SK-N-SH (cell line): ENCODE results near the gene NTSR1. TPM values are rescaled to one million over a fixed set of nuclear protein-coding genes. Genes with fewer than 3 reads are reported as not detected.

ENCODE experiments used
- CTCF ChIA-PET: fragments of 300-600, 350-600 bp; formaldehyde crosslinking; extraction: SDS; loops from one replicate; lab custom pipeline; 2021; lab: Yijun Ruan, JAX
- POLR2A ChIA-PET: fragments of 350-600 bp; sonication (Branson Sonifier 250); formaldehyde crosslinking; extraction: SDS; loops from one replicate; lab custom pipeline; 2020; ENCODE audit warnings: antibody characterized with exemption, inconsistent platforms; lab: Yijun Ruan, JAX
- DNase-seq: peaks from one replicate; pipeline ENCODE4 v3.0.0; 2012
- H2AFZ ChIP-seq: fragments of 200-600 bp; sonication (generic); 2 replicates; pipeline ENCODE4 v1.8.1; 2016; ENCODE audit warnings: antibody characterized with exemption, mild to moderate bottlenecking, low read depth
- H3F3A ChIP-seq: fragments of 200-600 bp; sonication (generic); replicated peaks from 2 replicates; pipeline ENCODE3; 2016; ENCODE audit warnings: antibody characterized with exemption, mild to moderate bottlenecking; ENCODE audit not compliant: insufficient read depth
- H3K27ac ChIP-seq, 2 experiments: fragments of 200-500 bp in 1 of 2; fragments of 200-600 bp in 1 of 2; sonication (Bioruptor generic) in 1 of 2; sonication (generic), shearing (Covaris generic) in 1 of 2; 2 replicates each; pipeline versions ENCODE4 v1.5.1 to v1.6.1; 2014 to 2016; ENCODE audit warnings: low read depth in 2 of 2, inconsistent platforms in 1 of 2, low read length in 1 of 2, mild to moderate bottlenecking in 1 of 2, mixed read lengths in 1 of 2
- H3K27me3 ChIP-seq: fragments of 200-600 bp; sonication (generic), shearing (Covaris generic); 2 replicates; pipeline ENCODE4 v1.6.1; 2016; ENCODE audit warnings: mixed run types; ENCODE audit not compliant: insufficient read depth
- H3K36me3 ChIP-seq, 2 experiments: fragments of 200-500 bp in 1 of 2; fragments of 200-600 bp in 1 of 2; sonication (Bioruptor generic) in 1 of 2; sonication (generic) in 1 of 2; replicated peaks in 1 of 2; 2 replicates each; pipeline versions ENCODE3 to v1.5.1; 2014 to 2016; ENCODE audit warnings: low read length in 1 of 2, mild to moderate bottlenecking in 1 of 2; ENCODE audit not compliant: insufficient read depth in 2 of 2, control insufficient read depth in 1 of 2
- H3K4me1 ChIP-seq, 2 experiments: fragments of 200-500 bp in 1 of 2; fragments of 200-600 bp in 1 of 2; sonication (Bioruptor generic) in 1 of 2; sonication (generic), shearing (Covaris generic) in 1 of 2; 2 replicates each; pipeline versions ENCODE4 v1.5.1 to v1.6.1; 2014 to 2016; ENCODE audit warnings: low read depth in 1 of 2, low read length in 1 of 2, mixed run types in 1 of 2; ENCODE audit not compliant: insufficient read depth in 2 of 2, control insufficient read depth in 1 of 2
- H3K4me2 ChIP-seq: fragments of 200-600 bp; sonication (generic), shearing (Covaris generic); 2 replicates; pipeline ENCODE4 v1.6.1; 2017; ENCODE audit warnings: mixed run types
- H3K4me3 ChIP-seq, 2 experiments: fragments of 200-500 bp in 1 of 2; fragments of 200-600 bp in 1 of 2; sonication (Bioruptor generic) in 1 of 2; sonication (generic), shearing (Covaris generic) in 1 of 2; 2 replicates each; pipeline versions ENCODE4 v1.5.1 to v1.8.1; 2014 to 2016; ENCODE audit warnings: low read depth in 2 of 2, inconsistent platforms in 1 of 2, low read length in 1 of 2, mild to moderate bottlenecking in 1 of 2, mixed read lengths in 1 of 2, moderate library complexity in 1 of 2
- H3K79me2 ChIP-seq: fragments of 200-600 bp; sonication (generic); 2 replicates; pipeline ENCODE4 v1.8.1; 2017; ENCODE audit warnings: mild to moderate bottlenecking; ENCODE audit not compliant: insufficient read depth
- H3K9ac ChIP-seq: fragments of 200-600 bp; sonication (generic); 2 replicates; pipeline ENCODE4 v1.6.1; 2017; ENCODE audit warnings: mixed run types
- H3K9me2 ChIP-seq: fragments of 200-600 bp; sonication (generic); 2 replicates; pipeline ENCODE4 v1.6.1; 2017; ENCODE audit warnings: mixed run types
- H3K9me3 ChIP-seq: fragments of 200-600 bp; sonication (generic); 2 replicates; pipeline ENCODE4 v1.6.1; 2017; ENCODE audit warnings: mixed run types, mild to moderate bottlenecking, moderate library complexity
- H4K20me1 ChIP-seq: fragments of 200-600 bp; sonication (generic); 2 replicates; pipeline ENCODE4 v1.6.1; 2017; ENCODE audit warnings: mild to moderate bottlenecking, mixed run types; ENCODE audit not compliant: insufficient read depth
- CTCF ChIP-seq: fragments of 200-600 bp; sonication (generic); IDR thresholded peaks from 2 replicates; pipeline ENCODE4 v1.6.1; 2017; ENCODE audit warnings: antibody characterized with exemption, mild to moderate bottlenecking, moderate library complexity
- ELF1 ChIP-seq: IDR thresholded peaks from 2 replicates; pipeline ENCODE4 v1.4.0; 2012
- EP300 ChIP-seq, 2 experiments: IDR thresholded peaks; 2 replicates each; pipeline versions ENCODE4 v1.4.0 to v1.6.1; 2012; ENCODE audit warnings: borderline replicate concordance in 1 of 2, low read depth in 1 of 2, low read length in 1 of 2
- EZH2phosphoT487 ChIP-seq: fragments of 200-600 bp; sonication (generic); IDR thresholded peaks from 2 replicates; pipeline ENCODE4 v1.6.1; 2017; ENCODE audit warnings: low read depth, mixed run types, mild to moderate bottlenecking, antibody characterized with exemption, moderate library complexity, borderline replicate concordance
- FOSL2 ChIP-seq: IDR thresholded peaks from 2 replicates; pipeline ENCODE4 v1.4.0; 2012; ENCODE audit warnings: low read depth, mild to moderate bottlenecking, moderate library complexity, borderline replicate concordance
- FOXJ3 ChIP-seq: sonication (generic); formaldehyde crosslinking; IDR thresholded peaks from 2 replicates; pipeline ENCODE4 v1.5.1; 2020; ENCODE audit warnings: mild to moderate bottlenecking, missing genetic modification reagents
- GABPA ChIP-seq: IDR thresholded peaks from 2 replicates; pipeline ENCODE4 v1.4.0; 2012; ENCODE audit warnings: low read depth, mild to moderate bottlenecking
- GATA2 ChIP-seq: sonication (generic); formaldehyde crosslinking; IDR thresholded peaks from 2 replicates; pipeline ENCODE4 v1.5.0; 2020; ENCODE audit warnings: mild to moderate bottlenecking, missing genetic modification reagents
- JUND ChIP-seq: IDR thresholded peaks from 2 replicates; pipeline ENCODE4 v1.4.0; 2012
- MAX ChIP-seq: IDR thresholded peaks from 2 replicates; pipeline ENCODE4 v1.4.0; 2012; ENCODE audit warnings: low read depth
- MXI1 ChIP-seq: IDR thresholded peaks from 2 replicates; pipeline ENCODE4 v1.6.1; 2012; ENCODE audit warnings: mild to moderate bottlenecking, low read depth, low read length, improper control_type of control experiment
- NFIC ChIP-seq: IDR thresholded peaks from 2 replicates; pipeline ENCODE4 v1.4.0; 2012; ENCODE audit warnings: borderline replicate concordance
- PBX3 ChIP-seq: IDR thresholded peaks from 2 replicates; pipeline ENCODE4; 2012
- POLR2AphosphoS5 ChIP-seq: IDR thresholded peaks from 2 replicates; pipeline ENCODE4 v1.6.1; 2012; ENCODE audit warnings: low read depth, low read length
- REST ChIP-seq: IDR thresholded peaks from 2 replicates; pipeline ENCODE4 v1.6.1; 2012; ENCODE audit warnings: mild to moderate bottlenecking, low read depth, low read length, moderate library complexity
- RXRA ChIP-seq: IDR thresholded peaks from 2 replicates; pipeline ENCODE4 v1.4.0; 2012; ENCODE audit warnings: low read depth, mild to moderate bottlenecking, borderline replicate concordance
- SIN3A ChIP-seq: IDR thresholded peaks from 2 replicates; pipeline ENCODE4 v1.6.1; 2012; ENCODE audit warnings: low read depth, mild to moderate bottlenecking, low read length, moderate library complexity, borderline replicate concordance
- SMC3 ChIP-seq: IDR thresholded peaks from 2 replicates; pipeline ENCODE4 v1.6.1; 2012; ENCODE audit warnings: low read depth, low read length, improper control_type of control experiment
- TAF1 ChIP-seq: IDR thresholded peaks from 2 replicates; pipeline ENCODE4 v1.6.1; 2012; ENCODE audit warnings: low read depth, mild to moderate bottlenecking, low read length, moderate library complexity, borderline replicate concordance
- TCF12 ChIP-seq: IDR thresholded peaks from 2 replicates; pipeline ENCODE4 v1.4.0; 2012
- WGBS: methylation state at CpG from one replicate; pipeline ENCODE4 v1.1.6; 2017; ENCODE audit warnings: low lambda C conversion rate; 5-methylcytosine and 5-hydroxymethylcytosine counted together
- polyA plus RNA-seq, 3 experiments: library from polyadenylated mRNA; depleted of rRNA; stranded (reverse); fragments of >200 nt; gene quantifications; 2 replicates each; pipeline ENCODE4 v1.2.3, GENCODE V29; 2012

Gene NTSR1
- polyA plus RNA-seq, 1 of the 3 experiments (the other 2 are of a cell fraction) = 8.2 TPM

- H3K9me2 ChIP-seq = no peaks in the 10 kb centered on the region
- peak overlapping the region; percentile 30; the same call in 1 of the 2 replicates for H3K9ac ChIP-seq
- H3K4me2 ChIP-seq = peak overlapping the region; percentile 71
- H3K36me3 ChIP-seq = no peaks in the 10 kb centered on the region
- H3K79me2 ChIP-seq = no peaks in the 10 kb centered on the region
- H3K27me3 ChIP-seq = no peaks in the 10 kb centered on the region
- peak overlapping the region in 1 of 2 experiments; percentile 83; a peak in 2 of 4 replicates for H3K27ac ChIP-seq
- peak; percentile 86 for TF ChIP-seq FOSL2
- peak; percentile 64; the same call in 1 of the 2 replicates for TF ChIP-seq NFIC
- TF ChIP-seq MAX = peak; percentile 85
- TF ChIP-seq SMC3 = no peak
- TF ChIP-seq TCF12 = peak; percentile 73
- TF ChIP-seq FOXJ3 (CRISPR knock-in tag) = no peak
- peak; percentile 55; the same call in 1 of the 2 replicates for TF ChIP-seq RXRA
- peak; percentile 41; the same call in 1 of the 2 replicates for TF ChIP-seq ELF1
- TF ChIP-seq MXI1 = no peak
- TF ChIP-seq REST = peak; percentile 36
- no peak for TF ChIP-seq EZH2phosphoT487
- TF ChIP-seq CTCF = 0 out of 2 replicates have a peak, but pooled peaks have one; percentile 13
- no peak for TF ChIP-seq GATA2
- peak; percentile 37; the same call in 1 of the 2 replicates for TF ChIP-seq POLR2AphosphoS5
- peak; percentile 76 for TF ChIP-seq JUND
- peak; percentile 26; the same call in 1 of the 2 replicates for TF ChIP-seq TAF1
- peak; percentile 66; the same call in 1 of the 2 replicates for TF ChIP-seq SIN3A
- TF ChIP-seq GABPA = peak; percentile 59; the same call in 1 of the 2 replicates
- TF ChIP-seq PBX3 = peak; percentile 78
- peak in 1 of 2 experiments; percentile 80; a peak in 2 of 4 replicates for TF ChIP-seq EP300 (IDR thresholded peaks at IDR 0.05; ENCODE audit: borderline replicate concordance in 1 of 2, low read depth in 1 of 2, low read length in 1 of 2)
- H3K4me3 ChIP-seq = peak overlapping the region in 1 of 2 experiments; percentile 35; a peak in 1 of 4 replicates
- no peaks in the 10 kb centered on the region for H4K20me1 ChIP-seq
- peaks cover 14 to 30% of the 10 kb centered on the region in 2 experiments; a peak in 3 of 4 replicates for H3K4me1 ChIP-seq
- no peak for DNase-seq
- H3K9me3 ChIP-seq = no peaks in the 10 kb centered on the region
- H3F3A ChIP-seq = peaks cover 11% of the 10 kb centered on the region
- POLR2A ChIA-PET = no interaction called here
- H2AFZ ChIP-seq = no peak overlapping the region
- 22% methylated on average over 20 of the region's 28 CpGs for WGBS
- CTCF ChIA-PET = interaction anchor here (1.1 to 1.5 kb wide), 2 partner anchors 50 to 51 kb away, joined by 3 to 5 read pairs; no protein-coding TSS in a partner anchor
These were observed 31.9 kb downstream of the NTSR1 start for GRCh38 chr20:62740286-62741141.
